Spleen (tissue), 11 donors: ENCODE results near the gene DFFA. TPM values are rescaled to one million over a fixed set of nuclear protein-coding genes. Genes with fewer than 3 reads are reported as not detected.

Source experiments
- DNase-seq: peaks from one replicate; pipeline ENCODE4 v3.0.0-alpha.2; 2020
- H3K27ac ChIP-seq, 8 donors: fragments of 200-600 bp; sonication (generic) in 7 of 8; 1 replicate in 4 of 8; 2 replicates in 4 of 8; pipeline versions ENCODE4 v1.5.0 to v1.8.0; 2016 to 2021; ENCODE audit warnings: inconsistent platforms in 4 of 8, mild to moderate bottlenecking in 4 of 8, moderate library complexity in 1 of 8
- H3K27me3 ChIP-seq, 7 donors: fragments of 200-600 bp; sonication (generic) in 6 of 7; replicated peaks in 1 of 7; 1 replicate in 4 of 7; 2 replicates in 3 of 7; pipeline versions ENCODE4 v1.5.0 to v1.8.0; 2016 to 2021; ENCODE audit warnings: inconsistent platforms in 3 of 7, mild to moderate bottlenecking in 1 of 7
- H3K36me3 ChIP-seq, 6 donors: fragments of 200-600 bp; sonication (generic) in 5 of 6; 1 replicate in 4 of 6; 2 replicates in 2 of 6; pipeline versions ENCODE4 v1.5.0 to v1.8.0; 2016 to 2021; ENCODE audit warnings: inconsistent platforms in 2 of 6
- H3K4me1 ChIP-seq, 6 donors: fragments of 200-600 bp; sonication (generic) in 5 of 6; 1 replicate in 3 of 6; 2 replicates in 3 of 6; pipeline versions ENCODE4 v1.5.0 to v1.8.0; 2016 to 2021; ENCODE audit warnings: inconsistent platforms in 3 of 6
- H3K4me3 ChIP-seq, 8 donors: fragments of 200-600 bp; sonication (generic) in 7 of 8; 1 replicate in 4 of 8; 2 replicates in 4 of 8; pipeline versions ENCODE4 v1.5.0 to v1.8.0; 2016 to 2021; ENCODE audit warnings: inconsistent platforms in 4 of 8, mild to moderate bottlenecking in 4 of 8, moderate library complexity in 2 of 8
- H3K9me3 ChIP-seq, 8 donors: fragments of 200-600 bp; sonication (generic) in 7 of 8; 1 replicate in 4 of 8; 2 replicates in 4 of 8; pipeline versions ENCODE4 v1.5.0 to v1.8.0; 2016 to 2021; ENCODE audit warnings: inconsistent platforms in 4 of 8
- CTCF ChIP-seq, 11 experiments: fragments of 200-600 bp in 7 of 11; fragments of 450-650 bp in 4 of 11; sonication (generic) in 4 of 11; IDR thresholded peaks in 8 of 11; conservative IDR thresholded peaks in 3 of 11; 1 replicate in 7 of 11; 2 replicates in 4 of 11; pipeline versions ENCODE4 v1.4.0 to v1.8.0; 2016 to 2021; ENCODE audit warnings: antibody characterized with exemption in 11 of 11, inconsistent platforms in 4 of 11, mild to moderate bottlenecking in 1 of 11
- POLR2A ChIP-seq, 3 donors: fragments of 450-650 bp; IDR thresholded peaks; one replicate each; pipeline ENCODE4 v1.5.1; 2017; ENCODE audit warnings: antibody characterized with exemption in 3 of 3, mild to moderate bottlenecking in 1 of 3
- POLR2AphosphoS5 ChIP-seq, 3 donors: sonication (generic); formaldehyde crosslinking; IDR thresholded peaks; one replicate each; pipeline ENCODE4 v1.5.1; 2017; ENCODE audit warnings: antibody characterized with exemption in 3 of 3
- WGBS, 5 donors: extraction: QIAGEN DNeasy Blood & Tissue Kit in 3 of 5; methylation state at CpG; one replicate each; pipeline versions ENCODE4 v1.1.5 to v1.1.7; 2013 to 2018; 5-methylcytosine and 5-hydroxymethylcytosine counted together
- intact Hi-C: fragments of 100-400 bp; cut with DNase I; formaldehyde crosslinking; loops from one replicate; pipeline ENCODE4 v1.15.0; 2023; ENCODE audit warnings: low total_unique reads
- polyA plus RNA-seq, 3 donors: library from polyadenylated mRNA; stranded (reverse); fragments of 200-250 nt; gene quantifications; one replicate each; pipeline ENCODE4 v1.2.1, GENCODE V29; 2013
- total RNA-seq, 7 donors: library from RNA; depleted of rRNA in 3 of 7; stranded (reverse); fragments of >200 nt in 3 of 7; fragmentation: NEBNext Ultra II Directional in 4 of 7; extraction: Animal tissue kit (Norgen Biotek cat#: 25700) in 4 of 7; gene quantifications; one replicate each; pipeline versions ENCODE4 v1.1.0 to v1.2.1, GENCODE V29; 2016 to 2021
- donor health status: healthy with polysubstance abuse.
- donor health status: DM: no; HTN: no; CAD: no; lungs with moderate emphysema.
- donor health status: DM: no; HTN: no; CAD: no.
- donor health status: Bipolar disorder and iron deficiency.
- donor health status: healthy.
- donor health status: DM: no; HTN: no; CAD: no.
- donor health status: DM: yes; HTN: yes; CAD: no.

The DFFA gene
- total and polyA plus RNA-seq, 10 donors: 7.2 to 30.1 (median 21.4) TPM

GRCh38 chr1:10520497-10520896 is 48.2 kb upstream of the DFFA start:
- DNase-seq: no peak
- TF ChIP-seq POLR2AphosphoS5 (IDR thresholded peaks at IDR 0.05) (no peak), POLR2A (IDR thresholded peaks at IDR 0.05) (no peak), CTCF (IDR thresholded peaks at IDR 0.05 in 8 of 11, conservative IDR thresholded peaks at IDR 0.05 in 3 of 11) (no peak)
- Histone ChIP-seq H3K27me3 (no peaks in the 10 kb centered on the region), H3K4me3 (no peak overlapping the region), H3K9me3 (no peaks in the 10 kb centered on the region), H3K27ac (no peak overlapping the region), H3K4me1 (peaks cover 0 to 50% (median 28%) of the 10 kb centered on the region in 6 donors), H3K36me3 (peaks cover 0 to 18% (median 2%) of the 10 kb centered on the region in 6 donors)
- intact Hi-C loops: no loop called here
- WGBS, 5 donors: 93 to 97% (median 96%) methylated on average over 6 of the region's 6 CpGs

- no peak for DNase-seq
- H3K27ac ChIP-seq: no peak overlapping the region
- intact Hi-C loops: no loop called here
- no peak overlapping the region for H3K4me3 ChIP-seq
- WGBS, 5 donors: 72 to 81% (median 77%) methylated on average over 7 of the region's 7 CpGs
- no peaks in the 10 kb centered on the region for H3K27me3 ChIP-seq
- no peaks in the 10 kb centered on the region for H3K9me3 ChIP-seq
- TF ChIP-seq CTCF (IDR thresholded peaks at IDR 0.05 in 8 of 11, conservative IDR thresholded peaks at IDR 0.05 in 3 of 11) (no peak), POLR2AphosphoS5 (IDR thresholded peaks at IDR 0.05) (no peak), POLR2A (IDR thresholded peaks at IDR 0.05) (no peak)
- peaks cover 0 to 10% (median 2%) of the 10 kb centered on the region in 6 donors for H3K36me3 ChIP-seq
- peaks cover 3 to 56% (median 38%) of the 10 kb centered on the region in 6 donors for H3K4me1 ChIP-seq
Observed at GRCh38 chr1:10519016-10519417, 46.7 kb upstream of the DFFA start.

- intact Hi-C loops: no loop called here
Observed at GRCh38 chr1:10517677-10517982, 45.3 kb upstream of the DFFA start.

More at GRCh38 chr1:10517677-10517982, 45.3 kb upstream of the DFFA start:
- 87 to 100% (median 91%) methylated on average over 2 of the region's 2 CpGs for WGBS, 5 donors
- Histone ChIP-seq H3K36me3 (peaks cover 0 to 10% (median 2%) of the 10 kb centered on the region in 6 donors), H3K4me3 (no peak overlapping the region), H3K9me3 (no peaks in the 10 kb centered on the region), H3K27ac (no peak overlapping the region), H3K27me3 (no peaks in the 10 kb centered on the region), H3K4me1 (peaks cover 3 to 63% (median 38%) of the 10 kb centered on the region in 6 donors)
- no peak for DNase-seq
- no peak for TF ChIP-seq POLR2A (IDR thresholded peaks at IDR 0.05)
- no peak for TF ChIP-seq POLR2AphosphoS5 (IDR thresholded peaks at IDR 0.05)
- no peak for TF ChIP-seq CTCF (IDR thresholded peaks at IDR 0.05 in 8 of 11, conservative IDR thresholded peaks at IDR 0.05 in 3 of 11)
